GM21529 (cell line): ENCODE results near the gene SLC2A1.

Source experiments
- ATAC-seq: cut with Tn5 transposase; IDR thresholded peaks from one replicate; pipeline ENCODE4 v1.9.1; 2021; ENCODE audit not compliant: unreplicated experiment

SLC2A1 gene

GRCh38 chr1:42979896-42980800, 21.5 kb upstream of the SLC2A1 start:
- no peak for ATAC-seq

GRCh38 chr1:42979036-42979430, 20.4 kb upstream of the SLC2A1 start:
- ATAC-seq = no peak

GRCh38 chr1:42978317-42979035, 19.8 kb upstream of the SLC2A1 start:
- ATAC-seq = no peak

GRCh38 chr1:42977653-42978052, 19.0 kb upstream of the SLC2A1 start:
- ATAC-seq = no peak

- no peak for ATAC-seq
These were observed 17.0 kb upstream of the SLC2A1 start for GRCh38 chr1:42975561-42976225.

- ATAC-seq = no peak
These were observed 16.2 kb upstream of the SLC2A1 start for GRCh38 chr1:42974767-42975437.

- no peak for ATAC-seq
These were observed 15.1 kb upstream of the SLC2A1 start for GRCh38 chr1:42973799-42974198.

- ATAC-seq = no peak
These were observed 14.6 kb upstream of the SLC2A1 start for GRCh38 chr1:42973286-42973685.

GRCh38 chr1:42971841-42972291, 13.2 kb upstream of the SLC2A1 start:
- no peak for ATAC-seq

GRCh38 chr1:42970143-42970542, 11.5 kb upstream of the SLC2A1 start:
- no peak for ATAC-seq

- ATAC-seq = no peak
These were observed 10.0 kb upstream of the SLC2A1 start for GRCh38 chr1:42968654-42969053.

GRCh38 chr1:42966688-42967612, 8.3 kb upstream of the SLC2A1 start:
- ATAC-seq = no peak

- ATAC-seq = no peak
These were observed 6.7 kb upstream of the SLC2A1 start for GRCh38 chr1:42965378-42965777.

GRCh38 chr1:42964044-42964812, 5.6 kb upstream of the SLC2A1 start:
- ATAC-seq = no peak

- no peak for ATAC-seq
These were observed 4.8 kb upstream of the SLC2A1 start for GRCh38 chr1:42963378-42964043.

GRCh38 chr1:42962641-42963377, 4.1 kb upstream of the SLC2A1 start:
- ATAC-seq = no peak

- no peak for ATAC-seq
These were observed 2.8 kb upstream of the SLC2A1 start for GRCh38 chr1:42961312-42962091.
